ENCODE measurements around the gene MYL9. TPM values are rescaled to one million over a fixed set of nuclear protein-coding genes. Genes with fewer than 3 reads are reported as not detected.

Gene MYL9
- total and polyA plus RNA-seq, 2 experiments from 2014 or later, result 579 to 1,624 TPM

DNA sequence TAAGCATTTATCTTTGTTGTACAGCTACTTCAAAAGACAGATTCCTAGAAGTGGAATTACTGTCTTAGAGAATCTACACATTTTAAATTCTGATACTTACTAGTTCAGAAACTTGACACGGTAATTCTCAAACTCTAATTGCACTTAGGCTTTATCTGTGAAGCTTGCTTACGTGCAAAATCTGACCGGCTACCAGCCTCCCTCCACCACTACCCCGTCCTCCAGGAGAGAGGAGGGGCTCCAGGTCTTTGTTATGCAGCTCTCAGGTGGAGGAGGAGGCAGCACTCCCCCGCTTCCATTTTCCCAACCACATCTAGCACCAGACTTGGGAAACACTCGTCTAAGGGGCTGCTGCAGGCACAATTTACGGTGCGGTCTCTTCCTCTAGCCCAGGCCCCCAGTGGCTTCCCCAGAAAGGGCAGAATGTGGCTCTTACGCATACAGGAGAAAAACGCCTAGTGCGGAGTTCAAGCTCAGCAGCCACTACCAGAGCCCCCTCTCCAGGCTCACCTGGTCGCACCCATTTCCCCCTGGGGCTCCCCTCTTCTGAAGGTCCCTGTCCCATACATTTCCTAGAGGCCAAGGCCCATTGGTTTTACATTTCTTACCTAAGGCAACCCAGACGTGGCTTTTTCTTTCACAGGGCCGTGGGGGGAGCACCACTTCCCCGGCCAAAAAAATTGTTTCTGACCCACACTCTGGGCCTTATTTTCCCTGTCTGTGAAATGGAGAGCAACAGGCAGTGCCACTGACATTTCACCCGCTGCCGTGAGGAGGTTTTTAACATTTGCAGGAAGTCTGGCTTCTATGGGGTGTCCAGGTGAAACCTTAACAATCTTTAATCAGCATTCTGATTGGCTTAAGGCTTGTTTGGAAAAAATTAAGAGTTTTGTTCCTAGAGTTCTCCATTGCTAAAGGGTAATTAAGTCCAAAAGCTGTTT is 30.5 kb downstream of the MYL9 start:
- no peaks in the 10 kb centered on the region for H3K9me3 ChIP-seq (ENCODE audit: low read depth)
- H3K27ac ChIP-seq, result peak overlapping the region; percentile 96
- no peaks in the 10 kb centered on the region for H3K27me3 ChIP-seq
- TF ChIP-seq, protein P1, sequence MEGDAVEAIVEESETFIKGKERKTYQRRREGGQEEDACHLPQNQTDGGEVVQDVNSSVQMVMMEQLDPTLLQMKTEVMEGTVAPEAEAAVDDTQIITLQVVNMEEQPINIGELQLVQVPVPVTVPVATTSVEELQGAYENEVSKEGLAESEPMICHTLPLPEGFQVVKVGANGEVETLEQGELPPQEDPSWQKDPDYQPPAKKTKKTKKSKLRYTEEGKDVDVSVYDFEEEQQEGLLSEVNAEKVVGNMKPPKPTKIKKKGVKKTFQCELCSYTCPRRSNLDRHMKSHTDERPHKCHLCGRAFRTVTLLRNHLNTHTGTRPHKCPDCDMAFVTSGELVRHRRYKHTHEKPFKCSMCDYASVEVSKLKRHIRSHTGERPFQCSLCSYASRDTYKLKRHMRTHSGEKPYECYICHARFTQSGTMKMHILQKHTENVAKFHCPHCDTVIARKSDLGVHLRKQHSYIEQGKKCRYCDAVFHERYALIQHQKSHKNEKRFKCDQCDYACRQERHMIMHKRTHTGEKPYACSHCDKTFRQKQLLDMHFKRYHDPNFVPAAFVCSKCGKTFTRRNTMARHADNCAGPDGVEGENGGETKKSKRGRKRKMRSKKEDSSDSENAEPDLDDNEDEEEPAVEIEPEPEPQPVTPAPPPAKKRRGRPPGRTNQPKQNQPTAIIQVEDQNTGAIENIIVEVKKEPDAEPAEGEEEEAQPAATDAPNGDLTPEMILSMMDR (IDR thresholded peaks at IDR 0.05; ENCODE audit: low read depth, low read length), result no peak
- DNase-seq (ENCODE audit: low read depth in 1 of 2, low spot score in 1 of 2), result peak in 1 of 2 donors; percentile 78
- no peaks in the 10 kb centered on the region for H3K36me3 ChIP-seq
- peak overlapping the region; percentile 31 for H3K4me3 ChIP-seq
- peaks cover 29% of the 10 kb centered on the region for H3K4me1 ChIP-seq (ENCODE audit: low read depth)

DNA sequence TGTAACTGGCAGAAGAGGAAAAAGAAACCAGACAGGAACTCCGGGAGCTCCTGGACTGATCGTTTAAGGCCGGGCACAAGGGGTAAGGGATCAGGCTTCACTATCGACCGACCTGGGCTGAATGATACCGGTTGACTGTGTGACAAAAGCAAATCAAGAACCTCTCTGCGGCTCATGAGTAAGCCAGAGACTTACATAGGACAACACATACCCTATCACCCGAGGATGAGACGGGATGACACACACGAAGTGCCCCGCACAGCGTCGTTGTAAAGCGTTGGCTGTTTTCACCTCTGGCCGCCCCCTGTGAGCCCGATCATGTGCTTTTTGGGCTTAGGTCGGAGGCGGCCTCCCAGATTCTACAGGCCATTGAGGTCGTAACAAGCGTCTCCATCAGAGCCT is 31.4 kb downstream of the MYL9 start:
- DNase-seq (ENCODE audit: low read depth in 1 of 2, low spot score in 1 of 2), result peak; percentile 28 to 36
- Histone ChIP-seq H3K27ac (peak overlapping the region; percentile 96), H3K9me3 (ENCODE audit: low read depth) (no peaks in the 10 kb centered on the region), H3K36me3 (no peaks in the 10 kb centered on the region), H3K4me1 (ENCODE audit: low read depth) (peaks cover 29% of the 10 kb centered on the region), H3K27me3 (no peaks in the 10 kb centered on the region), H3K4me3 (peak overlapping the region; percentile 31)
- TF ChIP-seq, protein P1 (IDR thresholded peaks at IDR 0.05; ENCODE audit: low read depth, low read length), result no peak

DNA sequence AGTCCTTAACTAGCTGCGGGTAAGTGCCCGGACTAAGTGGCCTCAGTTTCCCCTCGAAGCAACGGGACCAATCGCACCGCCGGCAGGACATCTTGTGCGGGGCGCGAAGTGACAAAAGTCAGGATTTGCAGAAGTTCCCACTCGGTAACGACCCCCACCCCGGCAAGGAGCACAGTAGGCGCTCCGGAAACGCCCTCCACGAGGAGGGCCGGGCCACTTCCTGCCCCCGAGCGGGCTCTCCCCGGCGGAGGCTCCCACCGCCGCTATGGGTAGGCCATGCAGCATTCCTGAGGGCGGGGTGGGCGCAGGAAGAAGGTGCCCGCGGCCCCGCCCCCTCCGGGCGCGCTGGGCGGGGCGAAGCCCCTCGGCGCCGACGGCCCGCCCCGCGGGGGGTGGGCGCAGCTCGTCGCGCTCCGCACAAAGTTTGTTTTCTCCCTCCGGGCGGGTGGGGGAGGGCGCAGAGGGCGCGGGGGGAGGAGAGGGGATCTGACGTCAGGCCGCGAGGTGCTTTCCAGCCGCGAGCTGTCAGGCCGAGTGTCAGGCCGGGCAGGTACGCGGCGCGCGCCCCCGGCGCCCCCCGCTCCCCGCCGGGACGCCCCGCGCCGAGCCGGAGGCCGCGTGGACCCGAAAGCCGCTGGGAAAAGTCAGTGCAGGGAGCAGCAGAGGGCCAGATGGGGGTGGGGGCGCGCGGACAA is 31.9 kb downstream of the MYL9 start, which contains the start of gene TGIF2:
Gene TGIF2 (plus strand): TSS at position 495 of the 695 bp plus-strand sequence. CDS start 5,178 bp downstream, outside the sequence.
- H3K27ac ChIP-seq, result peak within 1 kb of the TSS; percentile 96
- no peaks in the 10 kb centered on the region for H3K36me3 ChIP-seq
- peak; percentile 93 to 98 for DNase-seq (ENCODE audit: low read depth in 1 of 2, low spot score in 1 of 2)
- TF ChIP-seq, protein P1 (IDR thresholded peaks at IDR 0.05; ENCODE audit: low read depth, low read length), result no peak
- no peaks in the 10 kb centered on the region for H3K9me3 ChIP-seq (ENCODE audit: low read depth)
- peaks cover 29% of the 10 kb centered on the region for H3K4me1 ChIP-seq (ENCODE audit: low read depth)
- H3K4me3 ChIP-seq, result peak within 1 kb of the TSS; percentile 96
- H3K27me3 ChIP-seq, result no peaks in the 10 kb centered on the region

DNA sequence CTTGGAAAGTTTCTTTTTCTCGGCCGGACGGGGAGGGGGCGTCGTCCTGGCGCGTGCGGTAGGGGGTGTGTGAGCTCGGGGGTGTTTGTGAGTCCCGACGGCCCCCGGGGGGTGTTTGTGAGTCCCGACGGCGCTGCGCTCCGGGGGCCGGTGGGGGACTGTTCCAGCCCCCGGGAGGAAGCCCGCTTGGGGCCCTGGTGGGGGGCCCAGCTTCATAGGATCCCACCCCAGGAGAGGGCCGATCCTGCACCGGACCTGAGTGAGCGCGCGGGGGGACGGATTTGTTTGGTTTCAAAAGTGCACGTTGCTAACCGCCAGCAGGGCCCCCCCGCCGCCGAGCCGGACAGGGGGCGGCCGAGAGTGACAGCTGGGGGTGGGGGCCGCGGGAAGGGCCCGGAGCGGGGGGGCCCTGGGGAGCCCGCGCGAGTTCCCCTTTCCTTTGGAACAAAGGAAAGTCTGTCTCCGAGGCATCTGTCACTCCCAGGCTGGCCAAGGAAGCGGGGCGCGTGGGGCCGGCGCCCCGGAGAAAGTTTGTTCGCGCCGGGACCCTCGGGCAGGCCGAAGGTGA is 32.6 kb downstream of the MYL9 start:
- TF ChIP-seq, protein P1 (IDR thresholded peaks at IDR 0.05; ENCODE audit: low read depth, low read length), result no peak
- no peak for DNase-seq (ENCODE audit: low read depth in 1 of 2, low spot score in 1 of 2)
- H3K4me1 ChIP-seq (ENCODE audit: low read depth), result peaks cover 29% of the 10 kb centered on the region
- no peaks in the 10 kb centered on the region for H3K27me3 ChIP-seq
- H3K4me3 ChIP-seq, result peak overlapping the region; percentile 96
- no peaks in the 10 kb centered on the region for H3K9me3 ChIP-seq (ENCODE audit: low read depth)
- H3K36me3 ChIP-seq, result peaks cover under 1% of the 10 kb centered on the region
- peak overlapping the region; percentile 94 for H3K27ac ChIP-seq

DNA sequence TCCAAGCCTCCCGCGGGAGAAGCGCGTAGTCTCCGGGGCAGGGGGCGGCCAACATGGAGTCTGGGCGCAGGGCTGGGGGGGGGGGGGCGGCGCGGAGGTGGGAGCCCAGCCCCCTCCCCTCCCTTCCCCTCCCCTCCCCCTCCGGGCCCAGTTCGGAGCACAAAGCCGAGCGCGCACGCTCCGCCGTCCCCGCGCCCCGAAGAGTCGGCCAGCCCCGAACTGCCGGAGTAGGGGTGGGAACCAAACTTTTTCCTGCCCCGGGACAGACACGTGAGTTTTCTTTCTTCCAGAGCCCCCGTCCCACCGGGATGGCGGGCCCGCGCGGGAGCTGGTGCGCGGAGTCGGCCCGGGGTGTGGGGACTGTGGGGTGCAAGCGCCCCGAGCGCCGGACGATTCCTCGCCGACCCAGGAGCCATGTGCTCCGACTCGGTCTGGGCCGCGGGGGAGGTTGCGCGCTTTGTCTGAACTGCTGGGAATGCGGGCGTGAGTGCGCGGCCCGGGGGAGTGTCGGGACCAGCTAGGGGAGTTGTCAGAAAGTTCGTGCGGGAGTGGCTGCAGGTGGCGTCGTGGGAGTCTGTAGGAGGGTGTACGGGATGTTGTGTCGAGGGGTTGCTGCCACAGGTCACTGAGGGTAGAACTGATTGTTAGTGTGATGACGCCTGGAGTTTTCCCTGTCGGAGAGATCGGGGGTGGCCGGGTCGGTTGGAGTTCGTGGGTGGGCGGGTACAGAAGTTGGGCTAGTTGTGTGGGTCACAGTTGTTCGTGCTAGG is 33.2 kb downstream of the MYL9 start:
- Histone ChIP-seq H3K9me3 (ENCODE audit: low read depth) (no peaks in the 10 kb centered on the region), H3K27me3 (no peaks in the 10 kb centered on the region), H3K27ac (peak overlapping the region; percentile 94), H3K4me1 (ENCODE audit: low read depth) (peaks cover 29% of the 10 kb centered on the region), H3K4me3 (peak overlapping the region; percentile 96), H3K36me3 (peaks cover 5% of the 10 kb centered on the region)
- DNase-seq (ENCODE audit: low read depth in 1 of 2, low spot score in 1 of 2), result peak; percentile 75 to 78
- TF ChIP-seq, protein P1 (IDR thresholded peaks at IDR 0.05; ENCODE audit: low read depth, low read length), result no peak

All from cardiac muscle cell (in vitro differentiated cells and primary cell).